Endodermal cell (in vitro differentiated cells): ENCODE measurements around the gene NR1H3. TPM values are rescaled to one million over a fixed set of nuclear protein-coding genes. Genes with fewer than 3 reads are reported as not detected.
"Not testable (repeated sequence)": the region's sequence is repeated elsewhere in the genome, so short reads cannot be mapped to it uniquely, and the experiment has no call there.

Source experiments
- DNase-seq: peaks from one replicate; pipeline ENCODE4 v3.0.0-alpha.2; 2017
- H3K27ac ChIP-seq: 2 replicates; pipeline ENCODE4 v1.5.1; 2013; ENCODE audit warnings: mild to moderate bottlenecking, low read depth, low read length, moderate library complexity
- H3K27me3 ChIP-seq: 2 replicates; pipeline ENCODE4 v1.6.1; 2013; ENCODE audit warnings: mild to moderate bottlenecking, low read length, moderate library complexity; ENCODE audit not compliant: insufficient read depth, control insufficient read depth, poor library complexity, severe bottlenecking
- H3K36me3 ChIP-seq: 2 replicates; pipeline ENCODE4 v1.7.0; 2013; ENCODE audit warnings: mild to moderate bottlenecking, low read length, moderate library complexity; ENCODE audit not compliant: control insufficient read depth, insufficient read depth
- H3K4me1 ChIP-seq: one replicate; pipeline ENCODE4 v1.7.0; 2013; ENCODE audit warnings: low read length; ENCODE audit not compliant: control insufficient read depth, insufficient read depth
- H3K4me3 ChIP-seq: 2 replicates; pipeline ENCODE4 v1.5.1; 2013; ENCODE audit warnings: mild to moderate bottlenecking, low read length, moderate library complexity
- H3K9ac ChIP-seq: 2 replicates; pipeline ENCODE4 v1.6.1; 2013; ENCODE audit warnings: mild to moderate bottlenecking, low read length, moderate library complexity; ENCODE audit not compliant: poor library complexity, severe bottlenecking; ENCODE audit errors: extremely low read depth
- H3K9me3 ChIP-seq: 2 replicates; pipeline ENCODE4 v1.6.1; 2013; ENCODE audit warnings: mild to moderate bottlenecking, low read length, moderate library complexity; ENCODE audit not compliant: control insufficient read depth
- H3K27ac Mint-ChIP-seq: 2 replicates; pipeline ENCODE4 v1.8.0; 2020; ENCODE audit warnings: mixed read lengths
- H3K27me3 Mint-ChIP-seq: 2 replicates; pipeline ENCODE4 v1.8.0; 2021; ENCODE audit warnings: mild to moderate bottlenecking, mixed read lengths; ENCODE audit not compliant: insufficient read depth
- H3K36me3 Mint-ChIP-seq: 2 replicates; pipeline ENCODE4 v1.8.0; 2020; ENCODE audit warnings: low read depth, mixed read lengths
- H3K4me1 Mint-ChIP-seq: 2 replicates; pipeline ENCODE4 v1.8.0; 2020; ENCODE audit warnings: mixed read lengths
- H3K4me3 Mint-ChIP-seq: 2 replicates; pipeline ENCODE4 v1.8.0; 2020; ENCODE audit warnings: mild to moderate bottlenecking, moderate library complexity, mixed read lengths
- H3K9me3 Mint-ChIP-seq: 2 replicates; pipeline ENCODE4 v1.8.0; 2020; ENCODE audit warnings: mild to moderate bottlenecking, mixed read lengths
- CTCF ChIP-seq: fragments of 200-600 bp; sonication (generic); conservative IDR thresholded peaks from 2 replicates; pipeline ENCODE4 v1.5.0; 2021; ENCODE audit warnings: antibody characterized with exemption, mild to moderate bottlenecking
- WGBS, 2 experiments: methylation state at CpG; one replicate each; pipeline versions ENCODE4 v1.1.5 to v1.1.7; 2013; ENCODE audit warnings: missing lambda C conversion rate in 2 of 2, mixed read lengths in 1 of 2; ENCODE audit not compliant: insufficient coverage in 1 of 2, insufficient read length in 1 of 2; 5-methylcytosine and 5-hydroxymethylcytosine counted together
- long read RNA-seq, 4 experiments: library from polyadenylated mRNA in 2 of 4; library from RNA in 1 of 4; library from capped mRNA in 1 of 4; stranded (forward) in 3 of 4; unstranded in 1 of 4; transcript quantifications; one replicate each; pipeline ENCODE4 v2.0.0, GENCODE V29; 2020 to 2021; ENCODE audit warnings: inconsistent platforms in 1 of 4
- polyA plus RNA-seq, 2 experiments: library from polyadenylated mRNA; stranded (reverse); fragments of 50-300 nt; gene quantifications; one replicate each; pipeline ENCODE4 v1.2.3, GENCODE V29; 2013
- total RNA-seq, 2 donors: library from RNA; stranded (reverse); fragmentation: NEBNext Ultra II Directional in 1 of 2; extraction: Animal tissue kit (Norgen Biotek cat#: 25700) in 1 of 2; gene quantifications; 2 replicates in 1 of 2; 3 replicates in 1 of 2; pipeline ENCODE4 v1.2.1, GENCODE V29; 2021

NR1H3 gene
- 10 to 100 TPM; 29.4 to 34.6 TPM for total RNA-seq
- 19.1 TPM for polyA plus RNA-seq (2013, experiment 1 of 2)
- polyA plus RNA-seq (2013, experiment 2 of 2), result 17.6 TPM
- long read RNA-seq, experiment 1, partial matches to known transcripts, result 2 of 6 reads
- long read RNA-seq, experiment 1, other reads (novel, unspliced or antisense), result 3 of 6 reads
- long read RNA-seq, experiment 2, transcript NR1H3-201 (9 exons, 1,501 nt), result major isoform, 12 of 29 reads
- long read RNA-seq, experiment 2, partial matches to known transcripts, result 2 of 29 reads
- long read RNA-seq, experiment 2, other reads (novel, unspliced or antisense), result 11 of 29 reads
- long read RNA-seq, experiment 3, transcript NR1H3-201 (9 exons, 1,501 nt), result major isoform, 8 of 48 reads
- long read RNA-seq, experiment 3, transcript NR1H3-211 (10 exons, 1,637 nt), result minor isoform, 7 of 48 reads
- long read RNA-seq, experiment 3, partial matches to known transcripts, result 1 of 48 reads
- long read RNA-seq, experiment 3, other reads (novel, unspliced or antisense), result 28 of 48 reads
- long read RNA-seq, experiment 4, transcript NR1H3-201 (9 exons, 1,501 nt), result major isoform, 16 of 64 reads
- long read RNA-seq, experiment 4, transcript NR1H3-211 (10 exons, 1,637 nt), result minor isoform, 5 of 64 reads
- long read RNA-seq, experiment 4, partial matches to known transcripts, result 3 of 64 reads
- long read RNA-seq, experiment 4, other reads (novel, unspliced or antisense), result 36 of 64 reads

GRCh38 chr11:47257517-47258316 lies at the start of gene NR1H3:
TSS of gene NR1H3 (plus strand) at chr11:47257996. CDS start at chr11:47259217, 1,221 bp downstream.
- H3K9me3 Mint-ChIP-seq, result no peaks in the 10 kb centered on the region
- WGBS, 2 experiments, result 23 to 75% methylated on average over 1 to 15 of the region's 15 CpGs

GRCh38 chr11:47208008-47208552 lies 49.7 kb upstream of the NR1H3 start:
- H3K4me1 ChIP-seq, H3K9me3 Mint-ChIP-seq, DNase-seq, H3K27me3 ChIP-seq, H3K36me3 Mint-ChIP-seq, H3K4me3 Mint-ChIP-seq, H3K9ac ChIP-seq, H3K27ac Mint-ChIP-seq, H3K4me3 ChIP-seq, H3K27me3 Mint-ChIP-seq, H3K27ac ChIP-seq, H3K9me3 ChIP-seq, H3K36me3 ChIP-seq, H3K4me1 Mint-ChIP-seq: not testable (repeated sequence)
- 92 to 94% methylated on average over 12 to 13 of the region's 13 CpGs for WGBS, 2 experiments

More at GRCh38 chr11:47257517-47258316, at the start of gene NR1H3:
- Histone ChIP-seq H3K9me3 (no peaks in the 10 kb centered on the region), H3K4me1 (no peaks in the 10 kb centered on the region), H3K27me3 (no peaks in the 10 kb centered on the region), H3K9ac (peak within 1 kb of the TSS; percentile 15), H3K27ac (peak within 1 kb of the TSS; percentile 76), H3K36me3 (no peaks in the 10 kb centered on the region), H3K4me3 (peak within 1 kb of the TSS; percentile 62)
- H3K36me3 Mint-ChIP-seq, result no peaks in the 10 kb centered on the region
- H3K27ac Mint-ChIP-seq, result peak within 1 kb of the TSS; percentile 94
- peak within 1 kb of the TSS; percentile 54 for H3K4me3 Mint-ChIP-seq
- peaks cover 24% of the 10 kb centered on the region for H3K4me1 Mint-ChIP-seq
- peak; percentile 94 for DNase-seq
- TF ChIP-seq CTCF, result peak; percentile 76
- H3K27me3 Mint-ChIP-seq, result no peaks in the 10 kb centered on the region

GRCh38 chr11:47208628-47209027 lies 49.2 kb upstream of the NR1H3 start:
- Mint-ChIP-seq H3K27ac (no peak overlapping the region), H3K27me3 (no peaks in the 10 kb centered on the region), H3K36me3 (no peaks in the 10 kb centered on the region), H3K4me1 (peaks cover 5% of the 10 kb centered on the region), H3K9me3 (no peaks in the 10 kb centered on the region), H3K4me3 (no peak overlapping the region)
- Histone ChIP-seq H3K4me3 (no peak overlapping the region), H3K27ac (no peak overlapping the region), H3K36me3 (no peaks in the 10 kb centered on the region), H3K27me3 (no peaks in the 10 kb centered on the region), H3K4me1 (no peaks in the 10 kb centered on the region), H3K9me3 (no peaks in the 10 kb centered on the region), H3K9ac (no peak overlapping the region)
- DNase-seq, result no peak
- 93 to 94% methylated on average over 2 to 5 of the region's 5 CpGs for WGBS, 2 experiments
- no peak for TF ChIP-seq CTCF
